Activated T-helper 17 cell treated with anti-CD3 and anti-CD28 coated beads, Interleukin-2, amount 50 U/mL, for 72 hours (primary cell): ENCODE data around the gene SMIM36. TPM values are rescaled to one million over a fixed set of nuclear protein-coding genes. Genes with fewer than 3 reads are reported as not detected.
A peak's percentile ranks its signal among the peaks of the same experiment; 100 is the strongest.
"Not testable (repeated sequence)": the region's sequence is repeated elsewhere in the genome, so short reads cannot be mapped to it uniquely, and the experiment has no call there.

Source experiments
- ATAC-seq: fragments of 150-1000 bp; cut with Tn5 transposase; replicated peaks from 2 replicates; pipeline ENCODE4 v1.10.0; 2021; ENCODE audit warnings: mild to moderate bottlenecking, moderate library complexity
- H3K27ac Mint-ChIP-seq: one replicate; pipeline ENCODE4 v1.8.0; 2022; ENCODE audit warnings: mixed read lengths
- H3K27me3 Mint-ChIP-seq: one replicate; pipeline ENCODE4 v1.8.0; 2022; ENCODE audit warnings: mixed read lengths
- H3K36me3 Mint-ChIP-seq: one replicate; pipeline ENCODE4 v1.8.0; 2022; ENCODE audit warnings: low read depth, mild to moderate bottlenecking, mixed read lengths
- H3K4me1 Mint-ChIP-seq: one replicate; pipeline ENCODE4 v1.8.0; 2022; ENCODE audit warnings: mixed read lengths
- H3K4me3 Mint-ChIP-seq: one replicate; pipeline ENCODE4 v1.8.0; 2022; ENCODE audit warnings: mild to moderate bottlenecking, mixed read lengths
- H3K9me3 Mint-ChIP-seq: one replicate; pipeline ENCODE4 v1.8.0; 2022; ENCODE audit warnings: mixed read lengths
- total RNA-seq, 2 donors: library from RNA; stranded (reverse); gene quantifications; one replicate each; pipeline ENCODE4 v1.2.3, GENCODE V29; 2022

SMIM36 gene
- total RNA-seq, 2 donors from 2014 or later = not detected

DNA sequence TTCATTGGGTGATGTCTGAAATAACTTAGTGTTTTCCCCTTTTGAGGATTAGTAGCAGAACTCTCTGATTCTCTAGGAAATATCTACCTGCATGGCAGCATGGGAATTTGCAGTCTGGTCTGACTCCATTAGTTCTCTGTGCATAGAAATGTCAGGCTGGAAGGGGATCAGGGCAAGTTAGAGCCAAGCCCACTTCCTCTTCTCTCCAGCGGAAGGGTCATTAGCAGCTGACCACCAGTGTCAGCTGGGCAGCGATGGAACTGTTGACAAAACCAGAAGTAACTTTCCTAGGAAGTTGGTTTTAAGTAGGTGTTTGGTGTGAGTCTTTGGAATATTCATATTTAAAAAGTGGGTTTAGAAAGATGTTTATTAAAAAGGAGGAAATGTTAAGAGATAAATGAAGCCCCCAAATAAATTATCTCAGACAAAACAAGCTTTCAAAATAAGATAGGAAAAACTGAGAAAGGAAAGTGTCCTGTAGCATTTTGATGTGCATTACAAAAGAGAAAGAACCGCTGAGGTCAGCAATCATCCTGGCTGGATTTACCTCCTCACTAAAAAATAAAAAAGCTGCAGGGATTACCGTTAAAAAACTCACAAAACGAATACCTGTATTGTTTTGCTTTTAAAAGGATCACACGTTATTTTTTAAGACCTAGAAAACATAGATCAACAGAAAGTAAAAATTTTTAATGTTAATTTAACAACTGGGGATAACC lies 57.3 kb downstream of the SMIM36 start:
- H3K4me1 Mint-ChIP-seq = peaks cover 10% of the 10 kb centered on the region
- no peaks in the 10 kb centered on the region for H3K36me3 Mint-ChIP-seq
- H3K4me3 Mint-ChIP-seq = no peak overlapping the region
- H3K27ac Mint-ChIP-seq = no peak overlapping the region
- no peaks in the 10 kb centered on the region for H3K9me3 Mint-ChIP-seq
- no peak for ATAC-seq
- peaks cover 12% of the 10 kb centered on the region for H3K27me3 Mint-ChIP-seq

DNA sequence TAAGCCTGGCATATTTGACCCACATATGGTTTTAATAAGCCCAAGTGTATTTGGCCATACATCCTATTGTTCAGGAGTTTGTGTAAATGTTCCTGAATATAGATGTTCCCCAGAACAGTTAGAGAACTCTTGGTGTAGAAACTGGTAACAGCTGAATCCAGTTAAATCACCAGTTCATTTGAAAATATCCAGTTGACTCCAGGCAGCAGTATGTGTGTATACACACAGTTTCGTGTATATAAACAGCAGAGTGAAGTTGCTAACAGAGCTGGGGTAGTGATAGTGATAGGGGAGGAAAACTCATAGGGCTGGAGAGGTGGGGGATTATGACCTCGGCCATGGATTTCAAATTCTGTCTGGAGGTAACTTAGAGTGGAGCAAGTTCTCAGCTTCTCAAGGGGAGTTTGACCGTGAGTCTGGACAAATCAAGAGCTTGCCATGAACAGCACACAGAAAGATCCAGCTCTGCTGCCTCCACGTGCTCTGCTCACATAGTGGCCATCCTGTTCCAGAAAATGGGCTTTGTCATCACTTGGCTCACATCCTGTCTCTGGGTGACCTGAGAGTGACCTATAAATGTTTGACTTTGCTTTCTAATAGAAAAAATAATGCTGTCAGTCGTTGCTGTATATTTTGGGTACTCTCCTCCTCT lies 59.0 kb downstream of the SMIM36 start:
- peaks cover 10% of the 10 kb centered on the region for H3K4me1 Mint-ChIP-seq
- no peak overlapping the region for H3K27ac Mint-ChIP-seq
- ATAC-seq = peak; percentile 55
- peaks cover 12% of the 10 kb centered on the region for H3K27me3 Mint-ChIP-seq
- H3K4me3 Mint-ChIP-seq = no peak overlapping the region
- no peaks in the 10 kb centered on the region for H3K9me3 Mint-ChIP-seq
- no peaks in the 10 kb centered on the region for H3K36me3 Mint-ChIP-seq

DNA sequence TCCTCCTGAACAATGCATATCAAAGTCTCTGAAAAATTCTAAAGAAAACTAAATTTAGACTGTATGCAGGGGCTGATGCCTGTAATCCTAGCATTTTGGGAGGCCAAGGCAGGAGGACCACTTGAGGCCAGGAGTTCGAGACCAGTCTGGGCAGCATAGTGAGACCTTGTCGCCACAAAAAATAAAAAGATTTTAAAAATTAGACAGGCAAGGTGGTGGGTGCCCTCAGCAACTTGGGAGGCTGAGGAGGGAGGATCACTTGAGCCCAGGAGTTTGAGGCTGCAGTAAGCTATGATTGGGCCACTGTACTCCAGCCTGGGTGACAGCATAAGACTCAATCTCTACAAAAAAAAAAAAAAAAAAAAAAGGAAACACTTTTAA lies 59.5 kb downstream of the SMIM36 start:
- ATAC-seq = no peak
- H3K4me1 Mint-ChIP-seq = peaks cover 10% of the 10 kb centered on the region
- peaks cover 12% of the 10 kb centered on the region for H3K27me3 Mint-ChIP-seq
- no peaks in the 10 kb centered on the region for H3K36me3 Mint-ChIP-seq
- H3K9me3 Mint-ChIP-seq = no peaks in the 10 kb centered on the region
- no peak overlapping the region for H3K4me3 Mint-ChIP-seq
- H3K27ac Mint-ChIP-seq = no peak overlapping the region

DNA sequence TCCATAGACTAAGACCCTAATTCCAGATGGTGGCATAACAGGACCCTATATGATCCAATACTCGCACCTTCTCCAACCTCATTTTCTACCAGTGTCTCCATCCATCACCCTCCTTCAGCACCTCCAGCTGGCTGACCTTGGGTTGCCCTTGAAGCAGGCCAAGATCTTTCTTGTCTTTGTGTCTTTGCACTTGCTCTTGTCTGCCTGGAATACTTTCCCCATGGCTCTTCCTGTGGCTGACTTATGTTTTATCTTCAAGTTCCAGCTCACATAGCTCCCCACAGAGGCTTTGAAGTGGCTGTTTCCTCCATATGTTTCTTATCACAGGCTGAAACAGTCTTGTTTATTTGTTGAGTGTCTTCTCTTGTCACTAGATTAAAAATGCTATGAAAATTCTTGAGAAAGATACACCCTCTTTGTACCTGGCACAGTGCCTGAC lies 60.0 kb downstream of the SMIM36 start:
- H3K27ac Mint-ChIP-seq = no peak overlapping the region
- no peak for ATAC-seq
- H3K9me3 Mint-ChIP-seq = no peaks in the 10 kb centered on the region
- H3K4me1 Mint-ChIP-seq = peaks cover 10% of the 10 kb centered on the region
- H3K4me3 Mint-ChIP-seq = no peak overlapping the region
- peaks cover 12% of the 10 kb centered on the region for H3K27me3 Mint-ChIP-seq
- no peaks in the 10 kb centered on the region for H3K36me3 Mint-ChIP-seq

DNA sequence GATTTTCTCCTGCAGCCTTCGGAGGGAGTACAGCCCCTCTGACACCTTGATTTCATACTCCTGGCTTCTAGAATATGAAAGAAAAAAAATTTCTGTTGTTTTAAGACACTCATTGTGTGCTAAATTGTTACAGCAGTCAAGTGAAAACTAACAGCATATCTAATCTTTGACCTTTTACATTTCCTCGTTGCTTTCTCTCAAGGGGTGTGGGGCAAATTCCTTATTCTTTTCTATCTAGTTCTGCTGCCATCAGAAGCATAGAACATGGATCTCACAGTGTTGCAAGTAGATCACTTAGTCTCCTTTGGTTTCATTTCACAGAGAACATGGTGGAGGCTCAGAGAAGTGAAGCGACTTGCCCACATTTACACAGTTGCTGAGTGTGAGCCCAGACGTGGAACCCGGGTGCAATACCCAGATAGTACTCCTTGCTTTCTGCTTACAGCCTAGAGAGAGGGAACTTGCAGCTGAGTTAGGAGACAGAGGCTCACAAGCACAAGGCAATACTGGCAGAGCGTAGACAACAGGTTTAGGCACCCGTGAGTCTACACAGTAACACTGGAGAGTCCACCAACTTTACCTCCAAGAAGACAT lies 60.9 kb downstream of the SMIM36 start:
- Mint-ChIP-seq H3K27me3 (peaks cover 12% of the 10 kb centered on the region), H3K4me3 (no peak overlapping the region), H3K36me3 (no peaks in the 10 kb centered on the region), H3K27ac (no peak overlapping the region), H3K9me3 (no peaks in the 10 kb centered on the region), H3K4me1 (peaks cover 10% of the 10 kb centered on the region)
- no peak for ATAC-seq

DNA sequence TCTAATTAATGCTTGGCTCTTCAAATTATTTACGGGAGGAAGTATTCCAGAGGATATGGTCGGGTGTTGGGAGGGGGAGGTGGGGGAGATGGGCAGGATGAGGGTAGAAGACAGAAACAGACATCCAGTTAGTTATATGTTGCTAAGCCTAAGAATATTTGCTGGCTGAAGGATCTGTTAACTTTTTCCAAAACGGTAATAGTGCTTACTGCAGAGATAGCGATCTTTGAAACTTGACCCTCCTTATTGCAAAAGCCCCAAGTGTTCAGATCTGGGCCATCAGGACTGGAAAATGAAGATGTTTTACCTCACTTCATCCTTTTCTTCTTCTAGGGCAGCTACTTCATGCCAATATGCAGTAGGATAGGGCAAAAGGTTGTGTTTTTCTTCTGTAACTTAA lies 62.6 kb downstream of the SMIM36 start:
- peaks cover 10% of the 10 kb centered on the region for H3K4me1 Mint-ChIP-seq
- H3K36me3 Mint-ChIP-seq = no peaks in the 10 kb centered on the region
- no peak for ATAC-seq
- H3K27ac Mint-ChIP-seq = no peak overlapping the region
- H3K27me3 Mint-ChIP-seq = peaks cover 12% of the 10 kb centered on the region
- no peaks in the 10 kb centered on the region for H3K9me3 Mint-ChIP-seq
- no peak overlapping the region for H3K4me3 Mint-ChIP-seq

DNA sequence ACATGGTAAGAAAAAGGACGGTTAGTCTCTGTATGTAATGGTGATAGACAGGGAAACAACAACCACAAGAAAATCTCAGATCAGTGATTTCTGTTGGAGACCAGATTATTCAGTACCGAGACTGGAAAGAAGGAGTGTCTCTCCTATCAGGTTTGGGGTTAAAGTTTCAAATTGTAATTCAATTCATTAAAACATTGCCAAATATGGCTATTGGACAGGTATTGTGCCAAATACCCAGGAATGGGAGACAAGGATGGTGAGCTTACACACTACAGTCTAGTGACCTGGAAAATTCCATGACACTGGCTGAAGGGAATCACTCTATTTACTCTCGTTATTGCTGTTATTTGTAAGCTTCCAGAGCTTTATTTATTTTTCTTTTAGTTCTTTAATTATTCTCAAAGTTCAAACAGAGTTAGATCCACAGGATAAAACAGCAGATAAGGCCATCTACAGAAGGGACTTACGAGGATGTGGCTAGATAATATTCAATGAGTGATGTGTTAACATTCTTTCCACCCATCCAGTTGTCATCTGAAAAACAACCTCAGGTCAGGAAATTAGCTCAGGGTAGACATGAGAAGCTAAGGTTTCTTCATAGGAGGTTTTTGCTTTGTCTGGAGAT lies 64.6 kb downstream of the SMIM36 start:
- no peaks in the 10 kb centered on the region for H3K9me3 Mint-ChIP-seq
- peaks cover 12% of the 10 kb centered on the region for H3K27me3 Mint-ChIP-seq
- ATAC-seq = no peak
- no peaks in the 10 kb centered on the region for H3K36me3 Mint-ChIP-seq
- no peak overlapping the region for H3K27ac Mint-ChIP-seq
- peaks cover 5% of the 10 kb centered on the region for H3K4me1 Mint-ChIP-seq
- no peak overlapping the region for H3K4me3 Mint-ChIP-seq

DNA sequence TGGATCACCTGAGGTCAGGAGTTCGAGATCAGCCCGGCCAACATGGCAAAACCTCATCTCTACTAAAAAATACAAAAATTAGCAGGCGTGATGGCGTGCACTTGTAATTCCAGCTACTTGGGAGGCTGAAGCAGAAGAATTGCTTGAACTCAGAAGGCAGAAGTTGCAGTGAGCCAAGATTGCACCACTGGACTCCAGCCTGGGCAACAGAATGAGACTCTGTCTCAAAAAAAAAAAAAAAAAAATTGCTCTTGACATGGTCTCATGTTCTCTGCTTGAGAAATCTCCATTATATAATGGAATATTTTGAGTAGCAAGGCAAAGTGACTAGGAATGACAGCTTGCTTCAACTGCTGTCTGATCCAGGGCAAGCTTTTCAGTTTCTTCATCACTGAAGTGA lies 65.2 kb downstream of the SMIM36 start:
- not testable (repeated sequence) for ATAC-seq, H3K4me1 Mint-ChIP-seq, H3K27ac Mint-ChIP-seq

DNA sequence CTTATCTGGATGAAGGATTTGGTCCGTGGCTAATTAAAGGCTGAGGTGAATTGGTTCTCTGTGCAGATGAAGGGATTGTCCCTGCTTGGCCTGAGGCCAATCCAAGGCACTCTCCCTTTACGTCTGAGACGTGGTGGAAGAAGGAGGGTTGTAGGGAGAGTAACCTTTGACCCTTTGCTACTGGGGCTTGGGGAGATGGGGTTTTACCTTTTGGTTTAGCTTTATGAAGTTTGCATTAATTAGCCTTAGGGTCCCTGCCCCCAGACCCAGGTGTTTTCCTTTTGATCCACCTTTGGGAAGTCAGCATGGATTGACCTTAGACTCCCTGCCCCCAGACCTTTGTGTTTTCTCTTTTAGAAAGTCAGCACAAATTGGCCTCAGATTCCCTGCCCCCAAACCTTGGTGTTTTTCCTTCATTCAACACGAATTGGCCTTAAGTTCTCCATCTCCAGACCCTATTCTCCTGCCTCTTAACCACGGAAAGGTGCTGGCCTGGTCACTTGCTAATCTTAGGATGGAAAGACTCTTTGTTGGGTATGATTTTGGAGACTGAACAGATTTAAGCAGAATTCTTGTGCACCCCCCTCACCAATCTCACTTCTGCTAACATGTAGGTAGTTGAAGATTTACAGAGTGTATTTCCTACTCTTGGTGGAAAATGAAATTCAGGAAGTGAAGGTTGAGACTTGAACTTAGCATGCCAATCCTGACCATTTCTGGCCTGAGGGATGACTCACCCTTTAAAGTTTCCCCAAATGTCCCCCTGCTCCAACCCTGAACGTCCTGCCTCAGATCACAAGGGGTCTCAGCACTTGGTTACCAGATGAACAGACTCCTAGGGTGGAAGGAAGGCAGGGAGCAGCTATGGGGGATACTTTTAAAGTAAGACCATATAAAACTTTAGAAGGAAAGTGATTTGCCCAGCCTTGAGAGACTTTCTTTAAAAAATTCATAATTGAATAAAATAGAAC lies 66.5 kb downstream of the SMIM36 start:
- Mint-ChIP-seq H3K27ac (no peak overlapping the region), H3K4me1 (no peaks in the 10 kb centered on the region), H3K27me3 (peaks cover 4% of the 10 kb centered on the region), H3K36me3 (no peaks in the 10 kb centered on the region), H3K9me3 (no peaks in the 10 kb centered on the region), H3K4me3 (no peak overlapping the region)
- no peak for ATAC-seq

More for the DNA sequence above, 65.2 kb downstream of the SMIM36 start:
- H3K36me3 Mint-ChIP-seq, H3K4me3 Mint-ChIP-seq, H3K9me3 Mint-ChIP-seq, H3K27me3 Mint-ChIP-seq: not testable (repeated sequence)

DNA sequence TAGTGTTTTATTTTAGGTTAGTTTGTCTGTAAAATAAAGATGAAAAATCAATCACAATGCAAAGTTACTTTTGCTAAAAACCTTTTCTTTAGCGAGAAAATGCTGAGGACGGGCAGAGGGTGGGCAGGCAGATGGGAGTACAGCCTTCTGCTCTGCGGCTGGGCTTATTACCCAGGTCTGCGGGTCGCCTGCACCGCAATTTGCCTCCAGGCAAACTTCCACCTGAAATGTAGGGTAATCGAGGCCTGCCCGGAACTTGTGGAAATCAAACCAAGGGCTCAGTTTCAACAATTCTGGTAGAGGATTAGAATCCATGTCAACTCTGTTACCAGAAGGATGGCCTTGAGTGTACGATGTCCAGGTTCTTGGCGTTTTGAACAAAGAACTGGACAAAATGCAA lies 67.3 kb downstream of the SMIM36 start:
- Mint-ChIP-seq H3K4me3 (no peak overlapping the region), H3K27me3 (peaks cover 3% of the 10 kb centered on the region), H3K27ac (no peak overlapping the region), H3K9me3 (no peaks in the 10 kb centered on the region), H3K4me1 (no peaks in the 10 kb centered on the region), H3K36me3 (no peaks in the 10 kb centered on the region)
- no peak for ATAC-seq

DNA sequence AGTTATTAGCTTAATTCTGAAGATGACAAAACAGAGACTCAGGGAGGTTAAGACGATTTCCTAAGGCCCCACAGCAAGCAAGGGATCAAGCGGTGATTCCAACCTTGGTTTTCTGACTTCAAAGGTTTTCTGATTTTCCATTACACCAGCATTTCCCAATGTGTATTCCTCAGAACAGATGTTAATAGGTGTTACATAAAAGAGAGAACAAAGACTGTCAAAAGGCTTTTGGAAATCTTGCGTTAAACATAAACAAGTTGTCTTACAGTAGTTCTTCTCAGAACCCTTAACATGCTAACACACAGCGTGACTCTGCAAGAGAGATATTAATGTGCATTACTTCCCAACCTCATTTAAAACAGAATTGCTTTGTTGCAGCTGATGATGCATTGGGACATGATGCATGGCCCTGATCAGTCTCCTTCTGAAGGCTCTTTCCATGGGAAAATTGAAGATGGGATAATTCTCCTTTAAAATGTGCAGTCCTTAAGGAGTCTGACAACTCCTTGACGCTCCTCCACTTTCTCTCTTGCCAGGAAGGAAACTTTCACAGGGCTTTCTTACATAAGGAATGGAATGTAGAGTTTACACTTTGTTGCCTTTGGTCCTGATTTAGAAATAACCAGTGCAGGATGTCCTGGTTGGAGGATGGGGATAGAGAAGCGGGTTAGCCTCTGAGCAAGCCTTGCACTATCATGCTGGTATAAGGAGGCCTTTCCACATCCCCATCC lies 68.1 kb downstream of the SMIM36 start:
- no peak overlapping the region for H3K27ac Mint-ChIP-seq
- H3K4me1 Mint-ChIP-seq = no peaks in the 10 kb centered on the region
- no peaks in the 10 kb centered on the region for H3K36me3 Mint-ChIP-seq
- H3K27me3 Mint-ChIP-seq = peaks cover 3% of the 10 kb centered on the region
- no peak overlapping the region for H3K4me3 Mint-ChIP-seq
- no peaks in the 10 kb centered on the region for H3K9me3 Mint-ChIP-seq
- no peak for ATAC-seq

DNA sequence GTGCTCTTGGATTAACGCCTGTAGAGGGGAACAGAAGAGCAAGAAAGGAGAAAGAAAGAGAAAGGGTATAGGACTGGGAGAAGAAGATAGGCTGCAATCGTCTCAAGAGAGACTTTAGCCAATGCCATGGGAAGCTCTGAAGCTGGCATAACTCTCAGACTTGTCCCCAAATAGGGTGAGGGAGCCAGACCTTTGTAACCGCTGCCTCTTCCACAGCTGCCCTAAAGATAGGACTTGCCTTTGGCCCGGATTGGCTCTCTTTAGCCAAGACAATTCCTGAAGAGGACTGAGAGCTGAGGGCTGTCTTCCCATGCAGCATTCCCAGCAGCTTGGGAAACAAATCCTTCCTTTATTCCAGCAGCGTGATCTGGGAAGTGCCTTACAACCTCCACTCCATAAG lies 68.8 kb downstream of the SMIM36 start:
- no peak for ATAC-seq
- peaks cover 7% of the 10 kb centered on the region for H3K27me3 Mint-ChIP-seq
- no peaks in the 10 kb centered on the region for H3K36me3 Mint-ChIP-seq
- no peak overlapping the region for H3K27ac Mint-ChIP-seq
- H3K4me3 Mint-ChIP-seq = no peak overlapping the region
- H3K4me1 Mint-ChIP-seq = no peaks in the 10 kb centered on the region
- H3K9me3 Mint-ChIP-seq = no peaks in the 10 kb centered on the region

DNA sequence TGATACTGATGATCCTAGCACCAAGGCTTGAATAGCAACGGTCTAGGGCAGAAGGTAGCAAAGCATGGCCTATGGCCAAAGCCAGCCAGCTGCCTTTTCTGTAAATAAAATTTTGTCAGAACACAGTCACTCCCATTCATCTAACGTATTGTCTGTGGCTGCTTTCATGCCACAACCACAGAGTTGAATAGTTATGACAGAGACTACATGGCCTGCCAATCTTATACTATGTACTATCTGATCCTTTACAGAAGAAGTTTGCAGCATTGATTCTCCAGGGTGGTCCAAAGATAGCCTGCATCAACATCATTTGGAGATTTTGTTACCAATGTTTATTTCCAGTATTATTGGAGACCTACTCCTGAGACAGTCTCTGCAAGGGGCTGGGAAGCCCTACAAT lies 69.7 kb downstream of the SMIM36 start:
- peak; percentile 60 for ATAC-seq

More for the DNA sequence above, 69.7 kb downstream of the SMIM36 start:
- Mint-ChIP-seq H3K9me3 (no peaks in the 10 kb centered on the region), H3K4me3 (no peak overlapping the region), H3K27ac (no peak overlapping the region), H3K27me3 (peaks cover 9% of the 10 kb centered on the region), H3K4me1 (peaks cover 5% of the 10 kb centered on the region), H3K36me3 (no peaks in the 10 kb centered on the region)
